ENCODE measurements around the gene MTRR.

Gene MTRR

DNA sequence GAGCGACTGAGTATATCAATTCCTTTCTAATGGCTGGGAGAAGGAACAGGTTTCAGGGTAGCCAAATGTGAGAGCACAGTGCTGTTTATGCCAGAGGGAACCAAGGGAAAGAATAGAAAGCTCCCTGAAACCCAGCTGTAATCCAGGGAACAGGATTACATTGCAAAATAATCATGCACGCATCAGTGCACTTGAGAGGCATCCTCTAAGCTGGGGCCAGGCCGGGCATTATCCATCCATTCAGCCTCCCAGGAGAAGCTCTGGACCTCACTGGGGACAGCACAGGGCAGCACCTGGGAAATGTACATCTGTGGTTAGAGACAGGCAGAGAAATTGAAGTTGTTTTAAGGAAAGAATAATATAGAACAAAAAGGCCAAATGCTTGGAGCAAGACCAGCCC is 72.7 kb downstream of the MTRR start:
- no peak for TF ChIP-seq CTCF (IDR thresholded peaks at IDR 0.05; ENCODE audit: insufficient read depth, low read length, missing control alignments)
- POLR2A ChIA-PET = no interaction called here
- CTCF ChIA-PET = no interaction called here
- H3K4me3 ChIP-seq (ENCODE audit: low read depth, low read length) = no peak overlapping the region
- no peak for DNase-seq (ENCODE audit: low read depth, low spot score)

GRCh38 chr5:7947301-7947700 is 78.4 kb downstream of the MTRR start:
- no peak overlapping the region for H3K4me3 ChIP-seq (ENCODE audit: low read depth, low read length)
- POLR2A ChIA-PET = interaction anchor here (0.6 kb wide), 1 partner anchor 1151 kb away, joined by 3 read pairs; no protein-coding TSS in a partner anchor
- CTCF ChIA-PET = interaction anchor here (1.5 kb wide), 1 partner anchor 15 kb away, joined by 3 read pairs; no protein-coding TSS in a partner anchor
- no peak for TF ChIP-seq CTCF (IDR thresholded peaks at IDR 0.05; ENCODE audit: insufficient read depth, low read length, missing control alignments)
- DNase-seq (ENCODE audit: low read depth, low spot score) = no peak
